Measurements from ENCODE around the gene LCMT2.
"Not testable (repeated sequence)": the region's sequence is repeated elsewhere in the genome, so short reads cannot be mapped to it uniquely, and the experiment has no call there.

The LCMT2 gene

GRCh38 chr15:43316016-43316970, 14.1 kb downstream of the LCMT2 start:
- DNase-seq (ENCODE audit: low read depth in 2 of 2): no peak

GRCh38 chr15:43314171-43314570, 16.2 kb downstream of the LCMT2 start:
- no peak for DNase-seq (ENCODE audit: low read depth in 2 of 2)

- no peak for DNase-seq (ENCODE audit: low read depth in 2 of 2)
Measured at GRCh38 chr15:43312378-43312777, 18.0 kb downstream of the LCMT2 start.

GRCh38 chr15:43302205-43302817, 28.1 kb downstream of the LCMT2 start, which contains the start of gene TGM7:
Gene TGM7, minus strand, starts transcription at chr15:43302255.
- no peak for DNase-seq (ENCODE audit: low read depth in 2 of 2)

GRCh38 chr15:43299884-43300283, 30.5 kb downstream of the LCMT2 start:
- no peak for DNase-seq (ENCODE audit: low read depth in 2 of 2)

- DNase-seq (ENCODE audit: low read depth in 2 of 2): no peak
Measured at GRCh38 chr15:43299411-43299810, 31.0 kb downstream of the LCMT2 start.

GRCh38 chr15:43294091-43294706, 36.2 kb downstream of the LCMT2 start:
- DNase-seq (ENCODE audit: low read depth in 2 of 2): no peak

GRCh38 chr15:43293432-43293831, 36.9 kb downstream of the LCMT2 start:
- no peak for DNase-seq (ENCODE audit: low read depth in 2 of 2)

- DNase-seq (ENCODE audit: low read depth in 2 of 2): no peak
Measured at GRCh38 chr15:43292375-43293078, 37.8 kb downstream of the LCMT2 start.

- not testable (repeated sequence) for DNase-seq (ENCODE audit: low read depth in 2 of 2)
Measured at GRCh38 chr15:43289656-43290055, 40.7 kb downstream of the LCMT2 start.

- DNase-seq (ENCODE audit: low read depth in 2 of 2): no peak
Measured at GRCh38 chr15:43287254-43287653, 43.1 kb downstream of the LCMT2 start.

GRCh38 chr15:43286074-43286473, 44.3 kb downstream of the LCMT2 start:
- DNase-seq (ENCODE audit: low read depth in 2 of 2): no peak

GRCh38 chr15:43285609-43286037, 44.8 kb downstream of the LCMT2 start:
- peak in 1 of 2 donors; percentile 23 for DNase-seq (ENCODE audit: low read depth in 2 of 2)

- no peak for DNase-seq (ENCODE audit: low read depth in 2 of 2)
Measured at GRCh38 chr15:43283526-43283925, 46.8 kb downstream of the LCMT2 start.

- DNase-seq (ENCODE audit: low read depth in 2 of 2): no peak
Measured at GRCh38 chr15:43281926-43282602, 48.3 kb downstream of the LCMT2 start.

GRCh38 chr15:43280996-43281395, 49.4 kb downstream of the LCMT2 start:
- DNase-seq (ENCODE audit: low read depth in 2 of 2): no peak

GRCh38 chr15:43279496-43279895, 50.9 kb downstream of the LCMT2 start:
- no peak for DNase-seq (ENCODE audit: low read depth in 2 of 2)

GRCh38 chr15:43278869-43279268, 51.5 kb downstream of the LCMT2 start:
- no peak for DNase-seq (ENCODE audit: low read depth in 2 of 2)

GRCh38 chr15:43277901-43278300, 52.5 kb downstream of the LCMT2 start:
- no peak for DNase-seq (ENCODE audit: low read depth in 2 of 2)

GRCh38 chr15:43277231-43277823, 53.0 kb downstream of the LCMT2 start:
- no peak for DNase-seq (ENCODE audit: low read depth in 2 of 2)
